Ascending aorta (tissue), 2 donors: ENCODE measurements around the gene DUSP22. TPM values are rescaled to one million over a fixed set of nuclear protein-coding genes. Genes with fewer than 3 reads are reported as not detected.

Source experiments
- DNase-seq, 2 donors: peaks; one replicate each; pipeline ENCODE4 v3.0.0-alpha.2; 2019; ENCODE audit warnings: low spot score in 2 of 2
- H3K27ac ChIP-seq, 2 donors: fragments of 200-600 bp; sonication (generic); one replicate each; pipeline ENCODE4 v1.5.1; 2016 to 2017; ENCODE audit warnings: mild to moderate bottlenecking in 1 of 2
- H3K27me3 ChIP-seq: fragments of 200-600 bp; sonication (generic); one replicate; pipeline ENCODE4 v1.5.1; 2017
- H3K36me3 ChIP-seq, 2 donors: fragments of 200-600 bp; sonication (generic); one replicate each; pipeline ENCODE4 v1.5.1; 2016
- H3K4me1 ChIP-seq, 2 donors: fragments of 200-600 bp; sonication (generic); one replicate each; pipeline ENCODE4 v1.5.1; 2016 to 2017; ENCODE audit warnings: mild to moderate bottlenecking in 1 of 2
- H3K4me3 ChIP-seq, 2 donors: fragments of 200-600 bp; sonication (generic); one replicate each; pipeline ENCODE4 v1.5.1; 2016 to 2017; ENCODE audit warnings: mild to moderate bottlenecking in 1 of 2
- H3K9me3 ChIP-seq, 2 donors: fragments of 200-600 bp; sonication (generic); one replicate each; pipeline ENCODE4 v1.5.1; 2016
- CTCF ChIP-seq, 3 experiments: fragments of 200-600 bp in 2 of 3; fragments of 450-650 bp in 1 of 3; sonication (generic) in 2 of 3; IDR thresholded peaks; one replicate each; pipeline ENCODE4 v1.5.1; 2016 to 2019; ENCODE audit warnings: antibody characterized with exemption in 3 of 3, mild to moderate bottlenecking in 1 of 3, moderate library complexity in 1 of 3
- intact Hi-C: fragments of 100-400 bp; cut with DNase I; formaldehyde crosslinking; loops from one replicate; pipeline ENCODE4 v1.15.1; 2023
- total RNA-seq: library from RNA; depleted of rRNA; stranded (reverse); fragments of >200 nt; gene quantifications from one replicate; pipeline ENCODE4 v1.1.0, GENCODE V29; 2016

DUSP22 gene
- total RNA-seq, 1 donor from 2014 or later: 216 TPM

GRCh38 chr6:362231-362923 lies 70.1 kb downstream of the DUSP22 start:
- no peaks in the 10 kb centered on the region for H3K36me3 ChIP-seq
- H3K9me3 ChIP-seq: peaks cover 0 to 20% of the 10 kb centered on the region in 2 donors
- no peaks in the 10 kb centered on the region for H3K4me1 ChIP-seq
- no peak overlapping the region for H3K4me3 ChIP-seq
- intact Hi-C loops: no loop called here
- no peak overlapping the region for H3K27ac ChIP-seq
- no peak for TF ChIP-seq CTCF (IDR thresholded peaks at IDR 0.05)
- no peaks in the 10 kb centered on the region for H3K27me3 ChIP-seq
- DNase-seq: no peak

- Histone ChIP-seq H3K36me3 (no peaks in the 10 kb centered on the region), H3K27me3 (no peaks in the 10 kb centered on the region), H3K9me3 (peaks cover 0 to 20% of the 10 kb centered on the region in 2 donors), H3K4me1 (no peaks in the 10 kb centered on the region), H3K4me3 (no peak overlapping the region), H3K27ac (no peak overlapping the region)
- no peak for DNase-seq
- intact Hi-C loops: no loop called here
- no peak for TF ChIP-seq CTCF (IDR thresholded peaks at IDR 0.05)
Observed at GRCh38 chr6:362924-363249, 70.6 kb downstream of the DUSP22 start.

DNA sequence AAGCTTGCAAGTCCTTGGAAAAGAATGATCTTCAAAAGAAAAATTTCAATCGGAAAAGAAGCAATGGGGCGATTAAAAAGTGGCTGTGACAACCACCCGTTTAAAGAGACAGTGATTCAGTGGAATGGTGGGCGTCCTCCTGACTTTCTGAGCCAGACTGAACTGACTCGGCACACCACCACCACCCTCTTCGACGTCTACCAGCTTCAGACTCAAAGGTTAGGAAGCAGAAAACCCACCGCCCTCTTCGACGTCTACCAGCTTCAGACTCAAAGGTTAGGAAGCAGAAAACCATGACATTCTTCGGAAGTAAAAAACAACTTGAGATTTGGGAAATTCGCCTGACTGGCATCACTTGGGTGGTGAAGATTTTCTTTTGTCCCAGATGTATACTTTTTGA lies 71.0 kb downstream of the DUSP22 start:
- Histone ChIP-seq H3K27me3 (no peaks in the 10 kb centered on the region), H3K9me3 (peaks cover 0 to 20% of the 10 kb centered on the region in 2 donors), H3K36me3 (no peaks in the 10 kb centered on the region), H3K4me3 (no peak overlapping the region), H3K4me1 (no peaks in the 10 kb centered on the region), H3K27ac (no peak overlapping the region)
- TF ChIP-seq CTCF (IDR thresholded peaks at IDR 0.05): no peak
- no peak for DNase-seq
- intact Hi-C loops: no loop called here

GRCh38 chr6:363909-364308 lies 71.6 kb downstream of the DUSP22 start:
- H3K36me3 ChIP-seq: no peaks in the 10 kb centered on the region
- no peak overlapping the region for H3K4me3 ChIP-seq
- no peak for TF ChIP-seq CTCF (IDR thresholded peaks at IDR 0.05)
- H3K27me3 ChIP-seq: no peaks in the 10 kb centered on the region
- DNase-seq: no peak
- no peak overlapping the region for H3K27ac ChIP-seq
- intact Hi-C loops: no loop called here
- no peaks in the 10 kb centered on the region for H3K4me1 ChIP-seq
- H3K9me3 ChIP-seq: peaks cover 0 to 20% of the 10 kb centered on the region in 2 donors

- H3K27me3 ChIP-seq: no peaks in the 10 kb centered on the region
- no peak overlapping the region for H3K27ac ChIP-seq
- DNase-seq: no peak
- H3K4me1 ChIP-seq: no peaks in the 10 kb centered on the region
- no peak overlapping the region for H3K4me3 ChIP-seq
- intact Hi-C loops: no loop called here
- H3K36me3 ChIP-seq: no peaks in the 10 kb centered on the region
- no peak for TF ChIP-seq CTCF (IDR thresholded peaks at IDR 0.05)
- H3K9me3 ChIP-seq: peaks cover 0 to 20% of the 10 kb centered on the region in 2 donors
Observed at GRCh38 chr6:364609-365540, 72.6 kb downstream of the DUSP22 start.
